NOMO-1 (cell line): ENCODE data around the gene SEMG1.

Experiments
- DNase-seq, 2 experiments: peaks; one replicate each; lab custom pipeline; 2025; ENCODE audit not compliant: unreplicated experiment in 2 of 2; lab: John Stamatoyannopoulos, UW

Gene SEMG1

DNA sequence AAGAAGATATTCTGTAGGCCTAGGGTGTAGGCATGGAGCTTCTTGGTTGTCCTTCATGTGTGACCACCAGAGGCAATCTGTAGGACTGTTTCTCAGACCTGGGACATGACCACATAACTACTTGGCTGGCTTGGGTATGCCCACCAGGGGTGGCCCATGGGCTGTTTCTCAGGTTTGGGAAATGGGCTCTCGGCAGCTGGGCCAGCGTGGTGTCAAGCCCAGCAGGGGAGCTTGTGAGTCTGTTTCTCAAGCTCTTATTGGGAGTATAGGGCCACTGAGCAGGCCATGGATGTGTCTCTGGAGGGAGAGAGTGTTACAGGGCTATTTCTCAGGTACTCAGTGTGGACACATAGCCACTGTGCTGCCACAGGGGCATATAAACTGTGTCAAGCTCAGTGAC, 11.8 kb downstream of the SEMG1 start:
- DNase-seq = no peak

DNA sequence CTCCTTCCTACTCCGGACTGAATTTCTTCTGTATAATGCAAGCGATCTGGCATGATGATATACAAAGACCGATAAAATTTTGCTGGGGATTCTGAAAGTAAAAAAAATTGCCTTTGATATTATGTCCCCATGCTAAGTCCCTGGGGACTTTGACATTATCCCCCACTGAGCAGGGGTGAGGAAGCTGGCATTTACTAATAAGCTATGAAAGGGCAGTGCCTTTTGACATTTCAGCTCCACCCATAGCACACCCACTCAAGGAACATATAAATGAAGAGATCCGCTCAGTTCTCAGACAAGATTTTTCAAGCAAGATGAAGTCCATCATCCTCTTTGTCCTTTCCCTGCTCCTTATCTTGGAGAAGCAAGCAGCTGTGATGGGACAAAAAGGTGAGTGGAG, 14.2 kb downstream of the SEMG1 start, which contains the start of gene SEMG2:
Gene SEMG2, plus strand, starts transcription at position 298 of the 400 bp plus-strand sequence. Its CDS starts 17 bp downstream, at position 315.
- DNase-seq = no peak

DNA sequence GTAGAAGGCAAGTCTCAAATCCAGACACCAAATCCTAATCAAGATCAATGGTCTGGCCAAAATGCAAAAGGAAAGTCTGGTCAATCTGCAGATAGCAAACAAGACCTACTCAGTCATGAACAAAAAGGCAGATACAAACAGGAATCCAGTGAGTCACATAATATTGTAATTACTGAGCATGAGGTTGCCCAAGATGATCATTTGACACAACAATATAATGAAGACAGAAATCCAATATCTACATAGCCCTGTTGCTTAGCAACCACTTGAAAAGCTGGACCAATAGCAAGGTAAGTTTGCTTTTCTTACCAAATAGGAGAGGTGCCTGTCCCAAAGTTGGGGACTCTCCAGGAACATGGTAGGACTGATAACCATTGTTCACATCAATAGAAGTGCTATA, 16.3 kb downstream of the SEMG1 start:
- DNase-seq = no peak

DNA sequence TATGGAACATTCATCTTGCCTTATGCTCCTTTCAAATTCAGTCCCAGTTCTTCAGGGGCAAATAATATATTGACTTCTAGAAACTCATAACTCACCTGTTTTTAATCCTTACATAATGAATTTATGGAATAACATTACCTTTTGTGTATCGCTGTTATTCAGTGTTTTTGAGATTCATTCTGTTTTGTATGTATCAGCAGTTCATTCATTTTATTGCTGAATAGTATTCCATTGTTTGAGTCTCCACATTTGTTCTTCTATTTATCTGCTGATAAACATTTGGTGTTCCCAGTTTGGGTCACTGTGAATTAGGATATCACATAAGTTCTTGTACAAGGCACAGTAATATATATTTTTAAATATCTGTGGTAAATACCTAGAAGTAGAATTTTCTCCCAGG, 19.5 kb downstream of the SEMG1 start:
- DNase-seq = no peak

DNA sequence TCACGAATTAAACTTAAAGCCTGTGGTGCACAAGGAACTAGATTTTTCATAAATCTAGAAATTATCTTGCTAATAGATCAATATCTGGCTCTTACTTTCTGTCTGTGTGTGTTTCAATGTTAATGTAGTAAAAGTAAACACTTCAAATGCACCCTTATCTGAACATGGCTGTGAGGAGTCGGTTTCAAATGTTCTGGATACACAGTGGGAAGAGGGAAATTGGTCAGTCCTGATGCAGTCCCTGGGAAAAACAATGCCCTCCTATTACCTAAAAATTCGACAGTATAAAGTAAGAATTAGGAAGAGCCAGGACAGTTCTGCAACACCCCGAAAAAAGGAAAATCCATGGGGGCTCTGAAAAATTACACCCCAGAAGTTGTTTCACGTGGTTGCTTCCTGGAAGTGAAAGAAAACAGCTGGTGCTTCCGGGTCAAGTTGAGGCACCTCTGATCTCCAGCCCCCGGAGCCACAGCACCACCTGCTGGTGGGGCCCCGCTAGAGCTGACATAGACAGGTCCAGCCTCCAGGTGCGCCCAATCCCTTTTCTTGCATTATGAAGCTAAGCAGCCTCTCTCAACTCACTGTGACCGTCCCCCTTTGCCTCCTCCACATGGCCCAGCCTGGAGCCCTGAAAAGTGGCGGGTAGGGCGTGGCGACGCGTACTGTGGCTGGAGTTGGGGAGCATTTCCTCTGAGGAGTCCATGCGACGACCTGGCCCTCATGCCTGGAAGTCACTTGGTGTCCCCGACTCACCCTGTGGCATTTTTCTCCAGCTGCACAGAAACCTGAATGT, 22.6 kb downstream of the SEMG1 start:
- peak; percentile 8 to 22 for DNase-seq

DNA sequence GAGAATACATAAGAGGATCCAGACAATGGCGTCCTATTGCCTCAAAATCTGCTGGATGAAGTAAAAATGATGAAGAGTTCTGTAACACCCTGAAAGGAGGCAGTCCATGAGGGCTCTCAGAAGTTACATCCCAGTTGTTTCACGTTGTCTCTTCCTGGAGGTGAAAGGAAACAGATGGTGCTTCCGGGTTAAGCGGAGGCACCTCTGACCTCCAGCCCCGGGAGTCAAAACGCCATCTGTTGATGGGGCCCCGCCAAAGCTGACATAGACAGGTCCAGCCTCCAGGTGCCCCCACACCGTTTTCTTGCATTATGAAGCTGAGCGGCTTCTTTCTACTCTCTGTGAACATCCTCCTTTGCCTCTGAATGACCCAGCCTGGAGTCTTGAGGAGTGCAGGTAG, 23.8 kb downstream of the SEMG1 start:
- no peak for DNase-seq

DNA sequence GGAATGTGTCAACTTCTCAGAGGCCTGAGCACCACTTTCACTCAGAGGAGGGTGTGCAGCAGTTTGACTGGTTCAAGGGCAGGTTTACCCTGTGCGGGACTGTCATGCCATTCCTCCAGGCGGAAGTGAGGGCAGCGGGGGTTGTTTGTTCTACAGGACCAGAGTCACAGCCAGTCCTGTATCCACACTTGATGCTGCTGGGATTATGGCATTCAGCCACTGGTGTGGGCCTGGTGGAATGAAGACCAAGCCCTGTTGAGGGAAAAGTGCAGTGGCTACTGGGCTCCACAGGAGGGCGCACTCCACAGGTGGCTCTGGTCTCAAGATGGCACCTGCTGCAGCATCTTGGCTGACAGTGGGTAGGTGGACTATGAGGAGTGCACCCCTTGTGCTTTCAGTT, 29.2 kb downstream of the SEMG1 start:
- no peak for DNase-seq

DNA sequence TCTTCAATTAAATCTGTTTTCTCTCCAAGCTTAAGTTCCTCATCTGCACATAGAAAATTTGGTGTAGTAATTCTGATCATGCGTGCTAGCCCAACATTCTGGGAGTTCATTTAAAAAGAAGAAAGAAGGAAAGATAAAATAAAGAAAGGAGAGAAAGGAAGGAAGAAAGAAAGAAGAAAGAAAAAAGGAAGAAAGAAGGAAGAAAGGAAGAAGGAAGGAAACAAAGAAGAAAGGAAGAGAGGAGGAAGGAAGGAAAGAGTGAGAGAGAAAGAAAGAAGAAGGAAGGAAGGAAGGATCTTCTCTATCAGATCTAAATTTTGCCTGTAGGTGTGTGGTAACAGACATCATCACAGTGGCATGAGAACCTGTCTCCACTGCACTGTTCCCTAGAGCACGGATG, 31.3 kb downstream of the SEMG1 start:
- DNase-seq = no peak

DNA sequence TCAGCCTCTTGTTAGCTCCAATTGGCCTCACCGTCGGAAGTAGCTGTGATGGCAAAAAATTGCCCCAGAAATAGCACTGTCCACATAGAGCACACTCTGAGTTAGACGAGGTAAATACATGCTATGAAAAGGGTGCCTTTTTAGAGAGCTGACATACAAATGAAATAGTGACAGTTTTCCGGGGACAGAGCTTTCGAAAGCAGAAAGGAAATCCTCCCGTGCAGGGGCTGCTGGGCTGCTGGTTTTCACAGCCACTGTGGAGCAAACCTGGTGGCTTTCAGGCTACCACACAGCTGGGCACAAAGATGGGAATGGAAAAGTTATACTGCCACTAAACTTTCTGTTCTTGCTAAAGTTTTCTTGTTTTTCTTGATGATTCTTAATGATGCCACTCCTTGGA, 39.3 kb downstream of the SEMG1 start:
- DNase-seq = no peak

DNA sequence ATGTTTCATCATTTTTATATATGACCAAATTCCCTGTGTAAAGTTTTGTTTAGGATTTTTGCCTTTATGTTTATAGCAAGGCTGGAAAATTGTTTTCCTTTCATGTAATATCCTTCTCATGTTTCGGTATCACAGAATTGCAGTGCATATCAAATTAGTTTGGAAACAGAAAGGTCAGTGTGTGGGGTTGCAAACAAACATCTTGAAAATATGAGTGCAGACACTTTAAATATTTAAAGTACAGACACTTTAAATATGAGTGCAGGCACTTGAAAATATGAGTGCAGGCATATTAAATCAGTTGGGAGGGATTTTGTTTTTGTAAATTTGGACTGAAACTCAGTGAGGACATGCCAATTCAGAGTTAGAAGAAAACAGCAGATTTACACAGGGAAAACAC, 41.0 kb downstream of the SEMG1 start:
- DNase-seq = no peak

DNA sequence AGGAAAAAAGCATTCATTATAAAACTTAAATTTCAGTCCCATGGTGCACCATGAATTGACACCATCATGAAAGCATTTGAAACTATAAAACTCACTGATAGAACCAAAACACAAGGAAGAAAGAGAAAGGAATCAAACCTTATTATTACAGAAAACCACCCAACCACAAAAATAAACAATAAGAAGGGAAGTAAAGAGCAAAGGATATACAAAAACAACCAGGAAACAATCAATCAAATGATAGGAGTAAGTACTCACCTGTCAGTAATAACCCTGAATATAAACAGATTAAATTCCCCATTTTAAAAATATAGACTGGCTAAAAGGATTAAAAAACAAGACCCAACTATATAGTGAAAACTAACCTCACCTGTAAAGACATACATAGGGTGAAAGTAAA, 41.8 kb downstream of the SEMG1 start:
- DNase-seq = no peak

DNA sequence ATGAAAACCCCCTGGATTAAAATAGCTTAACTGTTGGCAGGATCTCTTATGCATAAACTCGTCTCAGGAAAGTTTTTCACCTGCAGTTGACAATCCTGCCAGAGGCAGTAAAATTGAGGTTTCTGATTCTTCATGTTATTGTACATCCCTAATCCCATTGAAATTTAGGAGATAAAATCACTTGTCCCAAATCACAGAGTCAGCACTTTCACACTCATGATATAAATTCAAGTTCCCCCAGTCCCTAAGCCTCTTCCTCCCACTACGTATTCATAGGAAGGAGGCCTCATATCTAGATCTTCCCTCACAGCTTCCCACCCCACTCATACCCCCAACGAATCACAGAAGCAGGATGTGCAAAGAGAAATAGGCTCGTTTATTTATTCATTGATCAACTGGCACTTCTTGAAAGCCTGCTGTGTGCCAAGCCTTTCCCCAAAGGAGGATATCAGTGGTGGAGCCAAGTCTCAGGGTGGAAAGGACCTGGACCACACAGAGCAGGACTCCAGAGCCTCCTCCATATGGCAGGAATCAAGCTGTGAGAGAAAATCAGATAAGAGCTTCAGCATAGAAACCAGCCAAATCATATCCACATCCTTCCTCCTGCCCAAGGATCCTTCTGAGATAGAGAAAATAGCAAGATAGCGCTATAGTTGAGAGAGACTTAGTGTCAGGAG, 45.2 kb downstream of the SEMG1 start:
- DNase-seq = no peak

DNA sequence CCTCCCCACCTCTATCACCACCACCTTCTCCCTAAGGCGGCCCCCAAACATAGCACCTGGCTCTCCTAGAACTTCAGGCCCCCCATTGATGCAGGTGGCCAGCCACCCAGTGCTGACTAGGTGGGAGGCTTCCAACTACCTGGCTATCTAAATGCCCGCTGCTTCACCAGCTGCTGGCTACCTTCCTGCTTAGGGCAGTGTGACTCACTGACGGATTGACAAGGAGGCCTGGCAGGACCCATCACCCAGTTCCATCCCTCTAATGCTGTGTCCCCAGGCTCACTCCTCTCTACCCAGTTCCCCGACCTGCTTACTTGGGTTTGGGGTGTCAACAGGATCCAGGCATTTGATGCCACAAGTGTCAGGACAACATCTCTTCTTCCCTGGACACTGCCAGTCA, 46.4 kb downstream of the SEMG1 start:
- DNase-seq = no peak

DNA sequence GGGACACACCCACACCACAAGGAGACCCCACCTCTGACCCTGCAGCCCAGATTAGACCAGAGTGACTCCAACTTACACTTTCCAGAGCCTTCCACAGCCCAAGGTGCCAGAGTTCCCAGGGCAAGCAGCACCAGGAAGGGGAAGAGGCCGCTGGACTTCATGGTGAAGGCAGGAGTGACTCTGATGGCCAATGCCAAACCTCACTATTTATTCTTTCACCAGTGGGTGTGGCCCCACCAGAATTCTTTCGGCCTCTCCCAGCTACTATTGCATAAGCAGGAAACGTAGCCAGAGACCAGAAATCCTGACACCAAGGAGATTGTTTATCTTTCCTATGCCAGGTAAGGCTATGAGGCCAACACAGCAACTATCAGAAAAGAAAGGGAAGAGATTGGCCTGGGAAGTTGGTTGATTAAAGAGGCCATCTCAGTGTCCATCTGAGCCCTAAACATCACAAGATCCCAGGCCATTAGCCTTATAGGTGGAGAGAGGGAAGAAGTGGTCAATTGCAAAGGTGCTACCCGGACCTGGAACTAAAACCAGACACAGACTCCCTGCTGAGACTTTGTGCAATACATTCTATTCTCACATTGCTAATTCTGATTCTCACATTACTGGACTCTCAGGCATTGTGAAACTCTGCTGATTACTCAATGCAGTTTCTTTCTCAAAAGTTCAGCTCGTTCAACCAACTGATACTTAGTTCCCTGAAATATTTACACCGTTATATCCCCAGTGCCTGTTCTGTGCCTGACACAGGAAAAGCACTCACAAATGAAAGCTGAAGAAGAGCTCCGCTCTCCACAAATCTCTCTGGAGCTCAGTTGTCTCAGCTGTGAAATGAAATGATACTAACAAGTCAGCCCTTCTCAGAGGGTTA, 47.8 kb downstream of the SEMG1 start, which contains the start of gene SLPI:
Gene SLPI, minus strand, starts transcription at position 182 of the 880 bp plus-strand sequence. Its CDS starts 21 bp downstream, at position 161.
- DNase-seq = peak; percentile 40 to 94

DNA sequence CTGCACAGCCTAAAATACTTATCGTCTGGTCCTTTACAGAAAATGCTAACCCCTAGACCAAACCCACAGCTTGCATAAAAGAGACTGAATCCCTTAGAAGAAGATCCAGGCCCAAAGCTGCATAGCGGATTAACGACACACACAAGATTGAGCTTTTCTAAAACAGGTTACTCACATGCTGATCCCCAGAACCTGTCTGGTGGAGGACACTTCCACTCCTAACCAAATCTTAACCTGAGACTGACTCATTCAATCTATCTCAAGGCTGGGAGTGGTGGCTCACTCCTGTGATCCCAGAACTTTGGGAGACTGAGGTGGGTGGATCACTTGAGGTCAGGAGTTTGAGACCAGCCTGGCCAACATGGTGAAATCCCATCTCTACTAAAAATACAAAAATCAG, 50.3 kb downstream of the SEMG1 start:
- DNase-seq = no peak

DNA sequence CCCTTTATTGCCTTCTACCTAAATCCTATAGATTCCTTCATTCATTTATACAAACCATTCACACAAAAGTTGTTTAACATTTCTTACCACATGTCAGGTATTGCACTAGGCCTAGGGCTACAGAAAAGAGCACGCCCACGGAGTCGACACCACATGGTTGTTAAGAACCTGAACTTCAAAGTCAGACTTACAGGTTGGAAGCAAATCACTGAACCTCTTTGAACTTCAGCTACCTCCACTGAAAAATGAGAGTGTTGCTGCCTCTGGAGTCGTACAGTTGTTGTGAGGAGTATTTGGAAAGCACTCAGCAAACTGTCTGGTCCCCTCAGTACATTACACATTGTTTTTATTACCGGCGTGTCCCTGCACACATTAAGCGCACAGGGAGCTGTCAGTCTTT, 50.9 kb downstream of the SEMG1 start:
- DNase-seq = no peak

DNA sequence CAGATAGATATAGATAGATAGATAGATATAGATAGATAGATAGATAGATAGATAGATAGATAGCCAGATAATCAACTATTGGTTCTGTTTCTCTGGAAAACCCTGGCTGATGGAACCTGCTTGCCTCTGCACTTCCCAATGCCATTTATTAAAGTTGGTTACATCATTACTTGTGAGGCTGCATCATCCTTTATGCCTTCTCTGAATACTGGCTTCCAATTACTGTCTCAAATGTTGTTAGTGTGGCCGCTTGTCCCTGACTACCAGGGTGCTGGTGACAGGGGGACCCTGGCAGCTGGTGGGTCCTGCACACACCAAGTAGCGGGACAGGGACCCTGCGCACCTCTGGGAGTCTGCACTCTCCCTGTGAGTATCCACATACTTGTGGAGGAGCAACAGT, 51.4 kb downstream of the SEMG1 start:
- DNase-seq = no peak

DNA sequence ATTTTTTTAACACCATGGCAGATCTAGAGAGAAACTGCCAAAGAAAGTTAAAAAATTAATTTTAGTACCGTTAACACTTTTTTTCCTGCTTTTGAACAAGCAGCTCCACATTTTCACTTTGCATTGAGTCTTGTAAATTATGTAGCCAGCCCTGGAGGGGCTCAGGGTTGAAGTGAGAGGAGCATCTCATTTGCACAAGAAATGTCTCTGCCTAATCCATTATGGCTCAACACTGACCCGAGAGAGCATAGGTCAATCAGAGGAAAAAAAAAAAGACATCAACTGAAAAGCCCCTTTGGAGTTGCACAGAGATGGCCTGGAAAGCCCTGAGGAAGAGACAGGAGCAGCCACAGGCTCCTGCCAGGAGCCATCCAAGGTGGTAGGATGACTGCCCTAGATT, 51.8 kb downstream of the SEMG1 start:
- no peak for DNase-seq
